ENCODE data around the gene MTMR1. TPM values are rescaled to one million over a fixed set of nuclear protein-coding genes. Genes with fewer than 3 reads are reported as not detected.

The MTMR1 gene
- total RNA-seq, 6 experiments from 2014 or later, result 9.0 to 20.6 (median 20.2) TPM

DNA sequence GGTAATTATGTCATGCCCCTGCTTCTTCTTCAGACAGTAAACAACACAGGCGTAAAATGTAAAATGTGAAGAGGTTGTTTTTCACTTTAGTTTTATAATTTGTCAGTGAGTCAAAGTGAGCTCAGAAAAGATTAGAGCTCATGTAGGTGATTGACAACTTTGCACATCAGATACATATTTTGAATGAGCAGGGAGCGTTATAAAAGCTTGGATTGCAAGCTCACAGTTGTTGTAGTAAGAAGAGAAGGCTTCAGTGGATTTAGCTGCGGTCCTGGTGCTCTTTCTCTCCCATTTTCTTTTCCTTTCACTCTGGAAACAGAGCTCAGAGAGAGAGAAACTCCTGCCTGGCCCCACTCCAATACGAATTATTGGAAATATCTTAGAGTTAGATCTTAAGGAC, 26.4 kb downstream of the MTMR1 start:
- H3K9me3 Mint-ChIP-seq, result no peaks in the 10 kb centered on the region
- no peak for DNase-seq
- no peaks in the 10 kb centered on the region for H3K4me1 Mint-ChIP-seq (ENCODE audit: low read depth)
- no peaks in the 10 kb centered on the region; the same call in 1 of the 2 replicates for H3K36me3 Mint-ChIP-seq (ENCODE audit: low read depth)
- H3K27ac Mint-ChIP-seq, result no peak overlapping the region
- no peaks in the 10 kb centered on the region; the same call in 1 of the 2 replicates for H3K27me3 Mint-ChIP-seq (ENCODE audit: insufficient read depth)
- H3K4me3 Mint-ChIP-seq, result no peak overlapping the region
- TF ChIP-seq, protein P1, sequence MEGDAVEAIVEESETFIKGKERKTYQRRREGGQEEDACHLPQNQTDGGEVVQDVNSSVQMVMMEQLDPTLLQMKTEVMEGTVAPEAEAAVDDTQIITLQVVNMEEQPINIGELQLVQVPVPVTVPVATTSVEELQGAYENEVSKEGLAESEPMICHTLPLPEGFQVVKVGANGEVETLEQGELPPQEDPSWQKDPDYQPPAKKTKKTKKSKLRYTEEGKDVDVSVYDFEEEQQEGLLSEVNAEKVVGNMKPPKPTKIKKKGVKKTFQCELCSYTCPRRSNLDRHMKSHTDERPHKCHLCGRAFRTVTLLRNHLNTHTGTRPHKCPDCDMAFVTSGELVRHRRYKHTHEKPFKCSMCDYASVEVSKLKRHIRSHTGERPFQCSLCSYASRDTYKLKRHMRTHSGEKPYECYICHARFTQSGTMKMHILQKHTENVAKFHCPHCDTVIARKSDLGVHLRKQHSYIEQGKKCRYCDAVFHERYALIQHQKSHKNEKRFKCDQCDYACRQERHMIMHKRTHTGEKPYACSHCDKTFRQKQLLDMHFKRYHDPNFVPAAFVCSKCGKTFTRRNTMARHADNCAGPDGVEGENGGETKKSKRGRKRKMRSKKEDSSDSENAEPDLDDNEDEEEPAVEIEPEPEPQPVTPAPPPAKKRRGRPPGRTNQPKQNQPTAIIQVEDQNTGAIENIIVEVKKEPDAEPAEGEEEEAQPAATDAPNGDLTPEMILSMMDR (IDR thresholded peaks at IDR 0.05), result no peak

DNA sequence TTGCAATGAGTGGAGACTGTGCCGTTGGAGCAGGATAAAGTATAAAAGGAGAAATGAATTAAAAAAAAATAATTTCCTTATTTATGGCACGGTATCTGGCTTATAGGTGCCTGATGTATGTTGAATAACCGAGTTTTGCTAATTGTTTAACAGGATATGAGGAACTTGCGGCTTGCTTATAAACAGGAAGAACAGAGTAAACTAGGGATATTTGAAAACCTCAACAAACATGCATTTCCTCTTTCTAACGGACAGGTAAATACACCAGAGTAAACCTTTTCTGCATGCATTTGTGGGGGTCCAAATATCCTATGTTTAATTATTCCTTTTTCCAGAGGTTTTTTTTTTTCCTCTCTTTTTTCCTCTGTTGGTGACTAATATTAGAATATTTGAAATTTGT, 36.8 kb downstream of the MTMR1 start:
- no peaks in the 10 kb centered on the region for H3K9me3 Mint-ChIP-seq
- DNase-seq, result no peak
- TF ChIP-seq, protein P1 (IDR thresholded peaks at IDR 0.05), result no peak
- no peak overlapping the region for H3K4me3 Mint-ChIP-seq
- peaks cover 21% of the 10 kb centered on the region for H3K36me3 Mint-ChIP-seq (ENCODE audit: low read depth)
- H3K27ac Mint-ChIP-seq, result no peak overlapping the region
- H3K27me3 Mint-ChIP-seq (ENCODE audit: insufficient read depth), result no peaks in the 10 kb centered on the region
- H3K4me1 Mint-ChIP-seq (ENCODE audit: low read depth), result peaks cover 29% of the 10 kb centered on the region

DNA sequence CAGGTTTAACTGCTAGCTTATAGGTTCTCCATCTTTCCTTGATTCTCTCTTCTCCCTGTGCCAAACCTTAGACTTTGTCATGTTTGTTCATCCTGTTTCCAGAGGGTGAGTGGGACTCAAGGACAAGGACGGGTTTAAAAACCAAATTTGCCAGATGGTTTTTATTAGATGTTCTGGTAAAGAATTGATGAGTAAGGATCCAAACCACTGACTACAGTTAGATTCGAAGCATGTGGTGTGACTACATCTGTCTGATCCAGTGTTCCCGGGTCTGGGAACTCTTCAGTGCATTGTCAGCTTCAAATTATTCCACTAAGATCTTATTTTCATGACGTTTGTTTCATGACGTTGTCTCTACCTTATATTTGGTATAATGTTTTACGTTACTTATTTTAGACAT, 37.5 kb downstream of the MTMR1 start:
- H3K27me3 Mint-ChIP-seq (ENCODE audit: insufficient read depth), result no peaks in the 10 kb centered on the region
- peaks cover 24% of the 10 kb centered on the region for H3K4me1 Mint-ChIP-seq (ENCODE audit: low read depth)
- peaks cover 21% of the 10 kb centered on the region for H3K36me3 Mint-ChIP-seq (ENCODE audit: low read depth)
- 0 out of 2 replicates have a peak overlapping the region, but pooled peaks have one; percentile 20 for H3K4me3 Mint-ChIP-seq
- peak overlapping the region; percentile 74 for H3K27ac Mint-ChIP-seq
- H3K9me3 Mint-ChIP-seq, result no peaks in the 10 kb centered on the region
- DNase-seq, result peak; percentile 52
- TF ChIP-seq, protein P1 (IDR thresholded peaks at IDR 0.05), result no peak

DNA sequence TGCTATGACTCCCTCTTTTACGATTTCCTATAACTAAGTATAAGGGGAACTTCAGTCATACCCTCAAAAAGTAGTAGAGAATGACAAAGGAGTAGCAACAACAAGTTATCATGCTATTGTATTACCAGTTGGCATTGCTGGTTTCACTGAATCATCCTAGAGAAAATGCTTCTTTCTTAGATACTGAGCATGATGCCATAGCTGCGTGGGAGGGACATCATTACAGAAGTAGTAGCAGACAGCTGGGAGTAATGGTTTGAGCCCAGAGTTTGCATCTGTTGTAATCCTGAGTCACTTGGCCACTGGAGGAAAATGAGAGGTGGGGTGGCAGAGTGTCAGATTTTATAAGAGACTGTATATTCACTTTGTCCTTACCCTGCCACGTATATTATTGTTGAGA, 38.6 kb downstream of the MTMR1 start:
- Mint-ChIP-seq H3K27ac (peak overlapping the region; percentile 77), H3K4me1 (ENCODE audit: low read depth) (peaks cover 24% of the 10 kb centered on the region), H3K27me3 (ENCODE audit: insufficient read depth) (no peaks in the 10 kb centered on the region), H3K36me3 (ENCODE audit: low read depth) (peaks cover 21% of the 10 kb centered on the region), H3K9me3 (no peaks in the 10 kb centered on the region), H3K4me3 (no peak overlapping the region; the same call in 1 of the 2 replicates)
- peak; percentile 85 for DNase-seq
- TF ChIP-seq, protein P1 (IDR thresholded peaks at IDR 0.05), result no peak

DNA sequence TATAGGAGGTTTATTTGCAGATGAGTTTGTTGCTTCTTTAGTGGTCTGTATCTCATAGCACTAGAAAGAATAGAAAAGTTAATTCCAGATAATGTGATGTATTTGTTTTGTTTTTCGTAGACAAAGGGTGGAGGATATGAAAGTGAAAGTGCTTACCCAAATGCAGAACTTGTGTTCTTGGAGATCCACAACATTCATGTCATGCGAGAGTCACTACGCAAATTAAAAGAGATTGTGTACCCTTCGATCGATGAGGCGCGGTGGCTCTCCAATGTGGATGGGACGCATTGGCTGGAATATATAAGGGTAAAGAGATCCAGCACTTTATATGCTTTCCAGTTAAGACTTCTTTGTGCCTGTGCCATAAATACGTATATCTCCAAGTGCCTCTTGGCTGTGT, 43.3 kb downstream of the MTMR1 start:
- TF ChIP-seq, protein P1 (IDR thresholded peaks at IDR 0.05), result no peak
- no peak for DNase-seq
- no peak overlapping the region for H3K4me3 Mint-ChIP-seq
- no peaks in the 10 kb centered on the region for H3K27me3 Mint-ChIP-seq (ENCODE audit: insufficient read depth)
- H3K9me3 Mint-ChIP-seq, result no peaks in the 10 kb centered on the region
- peaks cover 9% of the 10 kb centered on the region for H3K4me1 Mint-ChIP-seq (ENCODE audit: low read depth)
- no peak overlapping the region for H3K27ac Mint-ChIP-seq
- peaks cover 33% of the 10 kb centered on the region for H3K36me3 Mint-ChIP-seq (ENCODE audit: low read depth)

DNA sequence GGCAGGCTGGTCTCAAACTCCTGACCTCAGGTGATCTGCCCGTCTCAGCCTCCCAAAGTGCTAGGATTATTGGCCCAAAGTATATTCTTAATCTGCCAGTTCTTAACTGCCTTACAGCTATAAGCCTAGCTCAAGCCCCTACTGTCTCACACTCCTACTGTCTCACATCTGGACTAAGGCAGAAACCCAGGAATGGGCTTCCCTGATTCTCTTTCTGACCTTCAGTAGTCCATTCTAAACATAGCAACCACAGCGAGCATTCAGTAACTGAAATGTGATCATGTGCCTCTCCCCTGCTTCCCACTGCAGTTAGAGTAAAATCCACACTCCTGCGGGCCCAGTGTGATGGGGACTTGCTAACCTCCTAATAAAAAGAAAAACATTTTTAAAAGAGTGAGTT, 58.9 kb downstream of the MTMR1 start:
- TF ChIP-seq, protein P1 (IDR thresholded peaks at IDR 0.05), result no peak
- H3K27ac Mint-ChIP-seq, result no peak overlapping the region
- no peaks in the 10 kb centered on the region for H3K9me3 Mint-ChIP-seq
- no peak for DNase-seq
- H3K27me3 Mint-ChIP-seq (ENCODE audit: insufficient read depth), result no peaks in the 10 kb centered on the region
- H3K4me1 Mint-ChIP-seq (ENCODE audit: low read depth), result no peaks in the 10 kb centered on the region
- H3K36me3 Mint-ChIP-seq (ENCODE audit: low read depth), result peaks cover 4% of the 10 kb centered on the region
- H3K4me3 Mint-ChIP-seq, result no peak overlapping the region

Data from HFFc6 (cell line).